GF-D8 (cell line): ENCODE measurements around the gene FAIM2.

Source experiments
- DNase-seq: peaks from one replicate; lab custom pipeline; 2025; lab: John Stamatoyannopoulos, UW

Gene FAIM2

GRCh38 chr12:49917166-49917787, 13.6 kb upstream of the FAIM2 start:
- DNase-seq = no peak

GRCh38 chr12:49916129-49916919, 12.6 kb upstream of the FAIM2 start:
- DNase-seq = no peak

- no peak for DNase-seq
Measured at GRCh38 chr12:49912345-49913255, 8.9 kb upstream of the FAIM2 start.

GRCh38 chr12:49911213-49911605, 7.5 kb upstream of the FAIM2 start:
- no peak for DNase-seq

GRCh38 chr12:49910331-49911212, 6.9 kb upstream of the FAIM2 start:
- DNase-seq = no peak

GRCh38 chr12:49909826-49910225, 6.1 kb upstream of the FAIM2 start:
- DNase-seq = no peak

GRCh38 chr12:49909356-49909755, 5.7 kb upstream of the FAIM2 start:
- no peak for DNase-seq

GRCh38 chr12:49907352-49907751, 3.7 kb upstream of the FAIM2 start:
- no peak for DNase-seq

GRCh38 chr12:49905718-49906314, 2.1 kb upstream of the FAIM2 start:
- no peak for DNase-seq

- no peak for DNase-seq
Measured at GRCh38 chr12:49904601-49905000, 901 bp upstream of the FAIM2 start.

- DNase-seq = no peak
Measured at GRCh38 chr12:49903351-49903699, 375 bp downstream of the FAIM2 start.

- no peak for DNase-seq
Measured at GRCh38 chr12:49902399-49903350, 1.0 kb downstream of the FAIM2 start.

- no peak for DNase-seq
Measured at GRCh38 chr12:49901986-49902385, 1.7 kb downstream of the FAIM2 start.

- DNase-seq = no peak
Measured at GRCh38 chr12:49901026-49901425, 2.7 kb downstream of the FAIM2 start.

- DNase-seq = no peak
Measured at GRCh38 chr12:49900371-49900770, 3.3 kb downstream of the FAIM2 start.

- DNase-seq = no peak
Measured at GRCh38 chr12:49899921-49900320, 3.8 kb downstream of the FAIM2 start.

GRCh38 chr12:49899286-49899843, 4.3 kb downstream of the FAIM2 start:
- no peak for DNase-seq

- DNase-seq = no peak
Measured at GRCh38 chr12:49897276-49897675, 6.4 kb downstream of the FAIM2 start.

- no peak for DNase-seq
Measured at GRCh38 chr12:49895773-49896172, 7.9 kb downstream of the FAIM2 start.

- no peak for DNase-seq
Measured at GRCh38 chr12:49894751-49895148, 8.9 kb downstream of the FAIM2 start.
